SJCRH30 (cell line): ENCODE measurements around the gene KCNK10. TPM values are rescaled to one million over a fixed set of nuclear protein-coding genes. Genes with fewer than 3 reads are reported as not detected.

Source experiments
- DNase-seq, 2 experiments: peaks; one replicate each; pipeline ENCODE4 v3.0.0-alpha.2; 2015 to 2020
- H3K27ac ChIP-seq: fragments of 250-450 bp; sonication (Bioruptor Pico); 2 replicates; pipeline ENCODE4 v1.5.1; 2020; ENCODE audit warnings: mild to moderate bottlenecking, moderate library complexity
- H3K27me3 ChIP-seq: fragments of 250-450 bp; sonication (Bioruptor Pico); 2 replicates; pipeline ENCODE4 v1.5.1; 2020; ENCODE audit warnings: mild to moderate bottlenecking, moderate library complexity
- H3K36me3 ChIP-seq: fragments of 250-450 bp; sonication (Bioruptor Pico); 2 replicates; pipeline ENCODE4 v1.5.1; 2020; ENCODE audit warnings: mild to moderate bottlenecking, moderate library complexity
- H3K4me1 ChIP-seq: fragments of 250-450 bp; sonication (Bioruptor Pico); 2 replicates; pipeline ENCODE4 v1.5.1; 2020; ENCODE audit warnings: mild to moderate bottlenecking, moderate library complexity
- H3K4me3 ChIP-seq: fragments of 250-450 bp; sonication (Bioruptor Pico); 2 replicates; pipeline ENCODE4 v1.5.1; 2020; ENCODE audit warnings: mild to moderate bottlenecking, moderate library complexity
- H3K9me3 ChIP-seq: fragments of 250-450 bp; sonication (Bioruptor Pico); replicated peaks from 2 replicates; pipeline ENCODE4 v1.5.1; 2020; ENCODE audit warnings: mild to moderate bottlenecking, moderate library complexity
- total RNA-seq: library from RNA; depleted of rRNA; stranded (reverse); fragments of >200 nt; shearing (Covaris generic); gene quantifications from 2 replicates; pipeline ENCODE4 v1.2.3, GENCODE V29; 2014

KCNK10 gene
- total RNA-seq, 1 experiment from 2014 or later = 0.12 TPM

- H3K27ac ChIP-seq = no peak overlapping the region
- H3K4me3 ChIP-seq = no peak overlapping the region
- H3K36me3 ChIP-seq = no peaks in the 10 kb centered on the region
- no peaks in the 10 kb centered on the region for H3K27me3 ChIP-seq
- no peak for DNase-seq
- H3K4me1 ChIP-seq = no peaks in the 10 kb centered on the region
- no peaks in the 10 kb centered on the region for H3K9me3 ChIP-seq
Observed at GRCh38 chr14:88303041-88303440, 20.0 kb downstream of the KCNK10 start.

- Histone ChIP-seq H3K36me3 (no peaks in the 10 kb centered on the region), H3K9me3 (no peaks in the 10 kb centered on the region), H3K27me3 (no peaks in the 10 kb centered on the region), H3K27ac (no peak overlapping the region), H3K4me3 (no peak overlapping the region), H3K4me1 (no peaks in the 10 kb centered on the region)
- no peak for DNase-seq
Observed at GRCh38 chr14:88301381-88301780, 21.7 kb downstream of the KCNK10 start.

GRCh38 chr14:88300817-88301216, 22.3 kb downstream of the KCNK10 start:
- no peaks in the 10 kb centered on the region for H3K9me3 ChIP-seq
- no peaks in the 10 kb centered on the region for H3K27me3 ChIP-seq
- H3K4me1 ChIP-seq = no peaks in the 10 kb centered on the region
- no peak for DNase-seq
- no peaks in the 10 kb centered on the region for H3K36me3 ChIP-seq
- no peak overlapping the region for H3K4me3 ChIP-seq
- H3K27ac ChIP-seq = no peak overlapping the region

GRCh38 chr14:88299865-88300530, 23.1 kb downstream of the KCNK10 start:
- no peak overlapping the region for H3K4me3 ChIP-seq
- H3K27me3 ChIP-seq = no peaks in the 10 kb centered on the region
- no peaks in the 10 kb centered on the region for H3K36me3 ChIP-seq
- no peak for DNase-seq
- H3K9me3 ChIP-seq = no peaks in the 10 kb centered on the region
- H3K27ac ChIP-seq = no peak overlapping the region
- no peaks in the 10 kb centered on the region for H3K4me1 ChIP-seq

- Histone ChIP-seq H3K36me3 (no peaks in the 10 kb centered on the region), H3K4me1 (no peaks in the 10 kb centered on the region), H3K27me3 (no peaks in the 10 kb centered on the region), H3K4me3 (no peak overlapping the region), H3K27ac (no peak overlapping the region), H3K9me3 (no peaks in the 10 kb centered on the region)
- no peak for DNase-seq
Observed at GRCh38 chr14:88297306-88297705, 25.8 kb downstream of the KCNK10 start.

GRCh38 chr14:88296351-88296750, 26.7 kb downstream of the KCNK10 start:
- DNase-seq = no peak
- Histone ChIP-seq H3K27me3 (no peaks in the 10 kb centered on the region), H3K4me1 (no peaks in the 10 kb centered on the region), H3K36me3 (no peaks in the 10 kb centered on the region), H3K4me3 (no peak overlapping the region), H3K9me3 (no peaks in the 10 kb centered on the region), H3K27ac (no peak overlapping the region)

- Histone ChIP-seq H3K36me3 (no peaks in the 10 kb centered on the region), H3K4me1 (no peaks in the 10 kb centered on the region), H3K9me3 (no peaks in the 10 kb centered on the region), H3K4me3 (no peak overlapping the region), H3K27me3 (no peaks in the 10 kb centered on the region), H3K27ac (no peak overlapping the region)
- DNase-seq = no peak
Observed at GRCh38 chr14:88289996-88290395, 33.1 kb downstream of the KCNK10 start.

- Histone ChIP-seq H3K9me3 (no peaks in the 10 kb centered on the region), H3K36me3 (no peaks in the 10 kb centered on the region), H3K27ac (no peak overlapping the region), H3K4me1 (no peaks in the 10 kb centered on the region), H3K27me3 (no peaks in the 10 kb centered on the region), H3K4me3 (no peak overlapping the region)
- DNase-seq = no peak
Observed at GRCh38 chr14:88289234-88289633, 33.8 kb downstream of the KCNK10 start.

- no peaks in the 10 kb centered on the region for H3K9me3 ChIP-seq
- no peaks in the 10 kb centered on the region for H3K36me3 ChIP-seq
- DNase-seq = no peak
- H3K27me3 ChIP-seq = no peaks in the 10 kb centered on the region
- H3K4me3 ChIP-seq = no peak overlapping the region
- H3K27ac ChIP-seq = no peak overlapping the region
- H3K4me1 ChIP-seq = no peaks in the 10 kb centered on the region
Observed at GRCh38 chr14:88286309-88286708, 36.8 kb downstream of the KCNK10 start.

GRCh38 chr14:88281447-88281846, 41.6 kb downstream of the KCNK10 start:
- DNase-seq = no peak

GRCh38 chr14:88276923-88277596, 46.0 kb downstream of the KCNK10 start:
- Histone ChIP-seq H3K4me3 (no peak overlapping the region), H3K9me3 (no peaks in the 10 kb centered on the region), H3K4me1 (no peaks in the 10 kb centered on the region), H3K27me3 (no peaks in the 10 kb centered on the region), H3K36me3 (no peaks in the 10 kb centered on the region), H3K27ac (no peak overlapping the region)
- no peak for DNase-seq

More at GRCh38 chr14:88281447-88281846, 41.6 kb downstream of the KCNK10 start:
- Histone ChIP-seq H3K36me3 (no peaks in the 10 kb centered on the region), H3K4me1 (no peaks in the 10 kb centered on the region), H3K9me3 (no peaks in the 10 kb centered on the region), H3K4me3 (no peak overlapping the region), H3K27ac (no peak overlapping the region), H3K27me3 (no peaks in the 10 kb centered on the region)

- H3K36me3 ChIP-seq = no peaks in the 10 kb centered on the region
- DNase-seq = no peak
- no peak overlapping the region for H3K27ac ChIP-seq
- no peaks in the 10 kb centered on the region for H3K27me3 ChIP-seq
- no peaks in the 10 kb centered on the region for H3K4me1 ChIP-seq
- no peaks in the 10 kb centered on the region for H3K9me3 ChIP-seq
- H3K4me3 ChIP-seq = no peak overlapping the region
Observed at GRCh38 chr14:88272390-88273269, 50.4 kb downstream of the KCNK10 start.

GRCh38 chr14:88271205-88271604, 51.9 kb downstream of the KCNK10 start:
- H3K9me3 ChIP-seq = no peaks in the 10 kb centered on the region
- no peaks in the 10 kb centered on the region for H3K27me3 ChIP-seq
- no peaks in the 10 kb centered on the region for H3K36me3 ChIP-seq
- no peaks in the 10 kb centered on the region for H3K4me1 ChIP-seq
- H3K27ac ChIP-seq = no peak overlapping the region
- DNase-seq = no peak
- H3K4me3 ChIP-seq = no peak overlapping the region

GRCh38 chr14:88270776-88271175, 52.3 kb downstream of the KCNK10 start:
- no peaks in the 10 kb centered on the region for H3K27me3 ChIP-seq
- no peak overlapping the region for H3K27ac ChIP-seq
- H3K4me3 ChIP-seq = no peak overlapping the region
- H3K4me1 ChIP-seq = no peaks in the 10 kb centered on the region
- H3K36me3 ChIP-seq = no peaks in the 10 kb centered on the region
- no peak for DNase-seq
- H3K9me3 ChIP-seq = no peaks in the 10 kb centered on the region

GRCh38 chr14:88269806-88270420, 53.2 kb downstream of the KCNK10 start:
- no peak for DNase-seq
- H3K36me3 ChIP-seq = no peaks in the 10 kb centered on the region
- H3K9me3 ChIP-seq = no peaks in the 10 kb centered on the region
- H3K27ac ChIP-seq = no peak overlapping the region
- H3K4me1 ChIP-seq = no peaks in the 10 kb centered on the region
- no peak overlapping the region for H3K4me3 ChIP-seq
- no peaks in the 10 kb centered on the region for H3K27me3 ChIP-seq
